Stimulated activated CD4-positive, alpha-beta T cell treated with anti-CD3 and anti-CD28 coated beads, TNF-alpha, amount 100 ng/mL, for 24 hours (primary cell): ENCODE data around the gene GRM6.

ENCODE experiments used
- DNase-seq, 3 experiments: peaks; one replicate each; pipeline ENCODE4 v3.0.0-alpha.2; 2020; ENCODE audit warnings: low read depth in 3 of 3

GRM6 gene

GRCh38 chr5:178994580-178995340 is at the start of gene GRM6:
Gene GRM6 (minus strand): TSS chr5:178995320. CDS start chr5:178994944, 376 bp downstream.
- DNase-seq: no peak

- no peak for DNase-seq
Observed at GRCh38 chr5:179044765-179045164, 49.6 kb upstream of the GRM6 start.

GRCh38 chr5:179033004-179033580 is 38.0 kb upstream of the GRM6 start:
- no peak for DNase-seq

- peak; percentile 88 to 90 (median 90) for DNase-seq
Observed at GRCh38 chr5:179023528-179024189, 28.5 kb upstream of the GRM6 start, which contains the start of gene ZNF879. Gene ZNF879 (plus strand): TSS chr5:179023804. CDS start chr5:179025005, 1,201 bp downstream.

- no peak for DNase-seq
Observed at GRCh38 chr5:179008667-179009066, 13.5 kb upstream of the GRM6 start.

- no peak for DNase-seq
Observed at GRCh38 chr5:179006564-179006963, 11.4 kb upstream of the GRM6 start.

- no peak for DNase-seq
Observed at GRCh38 chr5:178998441-178998840, 3.3 kb upstream of the GRM6 start.

GRCh38 chr5:178997191-178997590 is 2.1 kb upstream of the GRM6 start:
- no peak for DNase-seq

- DNase-seq: no peak
Observed at GRCh38 chr5:178996156-178996555, 1.0 kb upstream of the GRM6 start.

- no peak for DNase-seq
Observed at GRCh38 chr5:178995341-178995690, 196 bp upstream of the GRM6 start.

- no peak for DNase-seq
Observed at GRCh38 chr5:178993955-178994579, 1.1 kb downstream of the GRM6 start.

GRCh38 chr5:178993236-178993765 is 1.8 kb downstream of the GRM6 start:
- no peak for DNase-seq

- DNase-seq: no peak
Observed at GRCh38 chr5:178992291-178992895, 2.7 kb downstream of the GRM6 start.

- no peak for DNase-seq
Observed at GRCh38 chr5:178991190-178992145, 3.7 kb downstream of the GRM6 start.

GRCh38 chr5:178990491-178990890 is 4.6 kb downstream of the GRM6 start:
- no peak for DNase-seq

- no peak for DNase-seq
Observed at GRCh38 chr5:178989311-178989710, 5.8 kb downstream of the GRM6 start.

- DNase-seq: no peak
Observed at GRCh38 chr5:178988436-178989220, 6.5 kb downstream of the GRM6 start.

- DNase-seq: no peak
Observed at GRCh38 chr5:178986326-178986960, 8.7 kb downstream of the GRM6 start.
